GM12878 (cell line): Measurements from ENCODE around the gene FERMT3. TPM values are rescaled to one million over a fixed set of nuclear protein-coding genes. Genes with fewer than 3 reads are reported as not detected.

Source experiments
- ATAC-seq: fragments of 200-7000 bp; cut with Tn5 transposase; 3 replicates; pipeline ENCODE4 v1.9.1; 2020; ENCODE audit warnings: mild to moderate bottlenecking, moderate library complexity
- BruUV-seq: library from RNA; stranded (reverse); fragments of 400-500 nt; replicated peaks from 2 replicates; lab custom pipeline; 2021; lab: Mats Ljungman, UMichigan
- CTCF ChIA-PET: fragments of 300-600 bp; sonication (Branson Sonifier 250); formaldehyde crosslinking; extraction: SDS; loops from one replicate; lab custom pipeline; 2021; ENCODE audit warnings: inconsistent platforms; lab: Yijun Ruan, JAX
- POLR2A ChIA-PET: fragments of 350-600 bp; formaldehyde crosslinking; extraction: SDS; loops from one replicate; lab custom pipeline; 2021; ENCODE audit warnings: inconsistent platforms; lab: Charles Lee
- RAD21 ChIA-PET: fragments of 300-600 bp; sonication (Branson Sonifier 250); formaldehyde crosslinking; loops from one replicate; lab custom pipeline; 2023; ENCODE audit warnings: antibody characterized with exemption; ENCODE audit not compliant: unreplicated experiment; lab: Charles Lee
- SMC1A ChIA-PET: fragments of 300-600 bp; sonication (Branson Sonifier 250); formaldehyde crosslinking; loops from one replicate; lab custom pipeline; 2023; ENCODE audit not compliant: unreplicated experiment, uncharacterized antibody; lab: Charles Lee
- DNase-seq: peaks from one replicate; pipeline ENCODE4 v3.0.0-alpha.2; 2011; ENCODE audit warnings: low read depth, low spot score
- FAIRE-seq: peaks from 3 replicates; lab custom pipeline; 2011; peaks lifted over from hg19 to GRCh38; lab: Jason Lieb, UNC
- H2AFZ ChIP-seq: 2 replicates; pipeline ENCODE4 v1.6.0; 2011; ENCODE audit warnings: low read depth, low read length, control low read depth; ENCODE audit not compliant: control insufficient read depth
- H3K27ac ChIP-seq: 2 replicates; pipeline ENCODE4 v1.5.1; 2011; ENCODE audit warnings: control low read depth; ENCODE audit not compliant: control insufficient read depth, insufficient read depth
- H3K27me3 ChIP-seq, 2 experiments: replicated peaks in 1 of 2; 2 replicates each; pipeline versions ENCODE4 v1.6.0 to v1.6.1; 2011; ENCODE audit warnings: low read length in 1 of 2; ENCODE audit not compliant: control insufficient read depth in 2 of 2, insufficient read depth in 2 of 2
- H3K36me3 ChIP-seq, 2 experiments: 2 replicates each; pipeline ENCODE4 v1.5.1; 2011; ENCODE audit warnings: low read length in 1 of 2; ENCODE audit not compliant: control insufficient read depth in 2 of 2, insufficient read depth in 2 of 2
- H3K4me1 ChIP-seq: 2 replicates; pipeline ENCODE4 v1.6.1; 2011; ENCODE audit warnings: mild to moderate bottlenecking, low read length, moderate library complexity, mixed read lengths; ENCODE audit not compliant: control insufficient read depth, insufficient read depth
- H3K4me2 ChIP-seq: 2 replicates; pipeline ENCODE4 v1.6.0; 2011; ENCODE audit warnings: control low read depth; ENCODE audit not compliant: control insufficient read depth, insufficient read depth
- H3K4me3 ChIP-seq: fragments of 200-600 bp; sonication (generic); 2 replicates; pipeline ENCODE4 v1.5.1; 2016
- H3K79me2 ChIP-seq: 2 replicates; pipeline ENCODE4 v1.6.0; 2011; ENCODE audit warnings: low read length; ENCODE audit not compliant: control insufficient read depth, insufficient read depth
- H3K9ac ChIP-seq: 2 replicates; pipeline ENCODE4 v1.8.0; 2011; ENCODE audit warnings: low read length, control low read depth, mixed read lengths; ENCODE audit not compliant: control insufficient read depth, insufficient read depth
- H3K9me3 ChIP-seq: replicated peaks from 3 replicates; pipeline ENCODE4 v1.5.1; 2011; ENCODE audit warnings: mild to moderate bottlenecking, low read length; ENCODE audit not compliant: control insufficient read depth, insufficient read depth
- H4K20me1 ChIP-seq: 2 replicates; pipeline ENCODE4 v1.6.0; 2011; ENCODE audit not compliant: control insufficient read depth, insufficient read depth
- BMI1 ChIP-seq: fragments of 450-650 bp; IDR thresholded peaks from 2 replicates; pipeline ENCODE4 v1.6.1; 2016; ENCODE audit warnings: mild to moderate bottlenecking, moderate library complexity, borderline replicate concordance
- CREB1 ChIP-seq: IDR thresholded peaks from 2 replicates; pipeline ENCODE4 v1.6.1; 2012; ENCODE audit warnings: low read depth, mild to moderate bottlenecking, inconsistent platforms
- HCFC1 ChIP-seq: fragments of 150-350 bp; IDR thresholded peaks from 2 replicates; pipeline ENCODE4 v1.6.1; 2014; ENCODE audit warnings: low read length
- JUNB ChIP-seq: IDR thresholded peaks from 2 replicates; pipeline ENCODE4 v1.6.1; 2016; ENCODE audit warnings: antibody characterized with exemption, mild to moderate bottlenecking
- LARP7 ChIP-seq: fragments of 450-650 bp; IDR thresholded peaks from 2 replicates; pipeline ENCODE4 v1.6.1; 2017; ENCODE audit warnings: mild to moderate bottlenecking
- NBN ChIP-seq: fragments of 450-650 bp; IDR thresholded peaks from 2 replicates; pipeline ENCODE4 v1.6.1; 2016
- NFIC ChIP-seq: IDR thresholded peaks from 2 replicates; pipeline ENCODE4 v1.6.1; 2012; ENCODE audit warnings: low read depth, mild to moderate bottlenecking, inconsistent platforms, low read length, moderate library complexity
- POLR2A ChIP-seq: IDR thresholded peaks from 2 replicates; pipeline ENCODE4 v1.6.1; 2011; ENCODE audit warnings: low read depth, mild to moderate bottlenecking, low read length
- RAD21 ChIP-seq: IDR thresholded peaks from 2 replicates; pipeline ENCODE4 v1.6.1; 2011; ENCODE audit warnings: mild to moderate bottlenecking, low read depth, low read length, moderate library complexity; ENCODE audit not compliant: insufficient read depth
- ZNF207 ChIP-seq: fragments of 450-650 bp; IDR thresholded peaks from 2 replicates; pipeline ENCODE4 v1.6.1; 2014; ENCODE audit warnings: antibody characterized with exemption, mild to moderate bottlenecking, borderline replicate concordance
- whole genome bisulfite sequencing: methylation state at CpG from one replicate; pipeline ENCODE4 v1.1.6; 2016; ENCODE audit warnings: low lambda C conversion rate; ENCODE audit not compliant: insufficient replicate concordance, insufficient coverage; ENCODE audit errors: missing lambda C conversion rate; 5-methylcytosine and 5-hydroxymethylcytosine counted together
- in situ Hi-C: fragments of 300-500 bp; cut with MboI; formaldehyde crosslinking; loops from 9 replicates; pipeline ENCODE4 v1.14.3; 2018; ENCODE audit warnings: mixed read lengths
- intact Hi-C: fragments of 100-400 bp; cut with micrococcal nuclease; formaldehyde crosslinking; loops from one replicate; pipeline ENCODE4 v1.14.2; 2022; ENCODE audit not compliant: unreplicated experiment
- polyA plus RNA-seq, 11 experiments: library from polyadenylated mRNA; depleted of rRNA in 4 of 11; unstranded in 6 of 11; stranded (reverse) in 5 of 11; fragments of >200 nt; fragmentation: Nextera tagmentation in 4 of 11; fragmentation: Illumina TruSeq in 1 of 11; extraction: Ambion mirVana in 4 of 11; extraction: Trizol in 1 of 11; gene quantifications; 1 replicate in 1 of 11; 2 replicates in 10 of 11; pipeline versions ENCODE4 v1.2.1 to v1.2.3, GENCODE V29; 2011 to 2016; ENCODE audit warnings: inconsistent platforms in 2 of 11, missing spikeins in 2 of 11, low read depth in 1 of 11
- total RNA-seq, 4 experiments: library from RNA; depleted of rRNA in 3 of 4; stranded (reverse); fragments of >200 nt in 3 of 4; fragmentation: Illumina TruSeq in 1 of 4; extraction: Trizol in 1 of 4; gene quantifications; 2 replicates each; pipeline versions ENCODE4 v1.2.1 to v1.2.3, GENCODE V29; 2013 to 2021
- TF ChIP-seq, protein P1 (sequence below): IDR thresholded peaks from 2 replicates; pipeline ENCODE4 v1.6.1; 2011; ENCODE audit warnings: low read depth, low read length, improper control_type of control experiment, borderline replicate concordance
- TF ChIP-seq, protein P2 (sequence below): fragments of 450-650 bp; formaldehyde crosslinking; IDR thresholded peaks from 2 replicates; pipeline ENCODE4 v1.5.0; 2022; ENCODE audit warnings: mild to moderate bottlenecking, missing genetic modification characterization
- TF ChIP-seq, protein P3 (sequence below): fragments of 450-650 bp; conservative IDR thresholded peaks from 2 replicates; pipeline ENCODE4 v1.6.1; 2017; ENCODE audit warnings: mild to moderate bottlenecking, moderate library complexity

Gene FERMT3
- total and polyA plus RNA-seq, 10 of the 15 experiments (the other 5 are each of a cell fraction or from before 2014, with no cell fraction given), result 2.0 to 211 (median 114) TPM

DNA sequence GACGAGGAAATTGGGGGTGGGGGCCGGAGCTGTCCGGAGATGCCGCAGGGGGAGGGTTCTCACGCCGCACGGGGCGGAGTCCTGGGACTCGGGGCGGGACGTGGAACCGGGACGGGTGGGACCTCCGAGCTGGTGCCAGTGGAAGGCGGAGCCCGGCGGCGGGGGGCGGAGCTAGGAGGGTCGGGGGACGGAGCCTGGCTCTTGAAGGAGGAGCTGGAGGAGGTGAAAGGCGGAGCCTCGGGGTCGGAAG is 34.6 kb downstream of the FERMT3 start (continued):
- TF ChIP-seq, protein P1, sequence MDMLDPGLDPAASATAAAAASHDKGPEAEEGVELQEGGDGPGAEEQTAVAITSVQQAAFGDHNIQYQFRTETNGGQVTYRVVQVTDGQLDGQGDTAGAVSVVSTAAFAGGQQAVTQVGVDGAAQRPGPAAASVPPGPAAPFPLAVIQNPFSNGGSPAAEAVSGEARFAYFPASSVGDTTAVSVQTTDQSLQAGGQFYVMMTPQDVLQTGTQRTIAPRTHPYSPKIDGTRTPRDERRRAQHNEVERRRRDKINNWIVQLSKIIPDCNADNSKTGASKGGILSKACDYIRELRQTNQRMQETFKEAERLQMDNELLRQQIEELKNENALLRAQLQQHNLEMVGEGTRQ, result no peak
- TF ChIP-seq NFIC (no peak), CREB1 (no peak), POLR2A (peak; percentile 65; the same call in 1 of the 2 replicates), JUNB (no peak)
- TF ChIP-seq, all 136 proteins: peak for 2

DNA sequence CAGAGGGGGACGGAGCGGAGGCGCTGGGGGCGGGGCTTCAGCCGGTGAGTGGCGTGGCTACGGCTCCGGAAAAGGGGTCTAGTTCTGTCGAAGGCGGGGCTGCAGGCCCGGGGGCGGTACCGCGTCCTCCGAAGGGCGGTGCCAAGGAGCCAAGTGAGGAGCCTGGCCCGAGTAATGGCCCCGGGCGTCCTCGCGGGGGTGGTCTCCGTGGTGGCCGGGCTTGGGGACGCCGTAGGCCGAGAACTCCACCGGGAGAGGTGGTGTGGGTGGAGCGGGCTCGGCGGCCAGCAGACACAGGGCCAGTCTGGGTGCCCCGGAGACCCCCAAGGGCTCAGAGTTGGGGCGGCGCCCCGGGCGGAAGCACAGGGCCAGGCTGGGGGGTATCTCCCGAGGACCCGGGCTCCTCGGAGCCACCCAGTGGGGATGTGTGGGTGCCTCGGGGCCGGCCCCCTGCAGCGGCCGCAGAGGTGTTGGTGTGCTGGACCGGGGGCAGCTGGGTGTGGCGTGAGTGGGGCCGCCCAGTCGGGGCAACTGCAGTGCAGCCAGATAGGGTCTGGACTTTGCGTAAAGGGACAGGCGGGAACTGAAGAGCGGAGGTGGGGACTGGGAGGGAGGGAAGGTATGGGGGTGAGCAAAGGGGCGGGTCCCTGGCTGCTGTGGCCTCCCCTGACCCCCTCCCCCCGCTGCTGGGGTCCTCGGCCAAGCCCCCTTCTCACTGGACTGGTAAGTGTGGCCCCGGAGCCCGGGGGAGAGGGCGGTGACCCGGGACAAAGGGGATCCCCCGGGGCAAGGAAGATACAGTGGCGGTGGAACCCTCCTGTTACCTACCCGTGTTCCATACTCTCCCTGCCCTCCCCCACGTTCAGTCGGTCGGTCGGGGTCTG is 35.2 kb downstream of the FERMT3 start:
- Histone ChIP-seq H2AFZ (peak overlapping the region; percentile 60; the same call in 1 of the 2 replicates), H3K79me2 (peaks cover 38% of the 10 kb centered on the region), H3K4me3 (peak overlapping the region; percentile 89), H3K9me3 (no peaks in the 10 kb centered on the region), H3K36me3 (peaks cover 0 to 15% of the 10 kb centered on the region in 2 experiments; a peak in 2 of 4 replicates), H3K27me3 (no peaks in the 10 kb centered on the region), H3K27ac (peak overlapping the region; percentile 81), H3K4me2 (peak overlapping the region; percentile 88), H3K9ac (peak overlapping the region; percentile 74), H4K20me1 (no peaks in the 10 kb centered on the region), H3K4me1 (peaks cover 37% of the 10 kb centered on the region)
- RAD21 ChIA-PET, result interaction anchor here (0.7 to 8.6 kb wide), 11 partner anchors 9 to 77 kb away, joined by 3 to 104 read pairs (median 5); partner anchors contain the start of genes CATSPERZ, FERMT3, NUDT22 and PLCB3
- intact Hi-C loops, result loop anchor here (2.0 kb wide), 2 partner anchors 37 to 63 kb away; partner anchors contain the start of gene ESRRA
- ATAC-seq (peak; percentile 80), DNase-seq (no peak), FAIRE-seq (peak; percentile 90)
- in situ Hi-C loops, result loop anchor here (25.0 kb wide), 1 partner anchor 1621 kb away; the partner anchor contains the start of genes CFL1, EFEMP2 and MUS81
- SMC1A ChIA-PET, result interaction anchor here (0.9 to 5.0 kb wide), 3 partner anchors 15 to 63 kb away, joined by 3 to 40 read pairs (median 6); partner anchors contain the start of genes FERMT3, NUDT22 and TRPT1
- CTCF ChIA-PET, result interaction anchor here (0.6 to 6.2 kb wide), 17 partner anchors 9 to 90 kb away, joined by 3 to 66 read pairs (median 4); partner anchors contain the start of genes BAD, FERMT3, NUDT22 and PLCB3
- WGBS, result under 1% methylated on average over 56 of the region's 63 CpGs
- BruUV-seq, result TSS peak; percentile 81
- POLR2A ChIA-PET, result interaction anchor here (0.5 to 7.4 kb wide), 24 partner anchors 8 to 1570 kb away, joined by 3 to 82 read pairs (median 4); partner anchors contain the start of genes BAD, CATSPERZ, DNAJC4 and ESRRA
- TF ChIP-seq BMI1 (no peak), POLR2A (peak; percentile 70), NBN (0 out of 2 replicates have a peak, but pooled peaks have one; percentile 37), HCFC1 (peak; percentile 25; the same call in 1 of the 2 replicates), RAD21 (no peak), LARP7 (peak; percentile 90), ZNF207 (0 out of 2 replicates have a peak, but pooled peaks have one; percentile 56)
- TF ChIP-seq, protein P2, sequence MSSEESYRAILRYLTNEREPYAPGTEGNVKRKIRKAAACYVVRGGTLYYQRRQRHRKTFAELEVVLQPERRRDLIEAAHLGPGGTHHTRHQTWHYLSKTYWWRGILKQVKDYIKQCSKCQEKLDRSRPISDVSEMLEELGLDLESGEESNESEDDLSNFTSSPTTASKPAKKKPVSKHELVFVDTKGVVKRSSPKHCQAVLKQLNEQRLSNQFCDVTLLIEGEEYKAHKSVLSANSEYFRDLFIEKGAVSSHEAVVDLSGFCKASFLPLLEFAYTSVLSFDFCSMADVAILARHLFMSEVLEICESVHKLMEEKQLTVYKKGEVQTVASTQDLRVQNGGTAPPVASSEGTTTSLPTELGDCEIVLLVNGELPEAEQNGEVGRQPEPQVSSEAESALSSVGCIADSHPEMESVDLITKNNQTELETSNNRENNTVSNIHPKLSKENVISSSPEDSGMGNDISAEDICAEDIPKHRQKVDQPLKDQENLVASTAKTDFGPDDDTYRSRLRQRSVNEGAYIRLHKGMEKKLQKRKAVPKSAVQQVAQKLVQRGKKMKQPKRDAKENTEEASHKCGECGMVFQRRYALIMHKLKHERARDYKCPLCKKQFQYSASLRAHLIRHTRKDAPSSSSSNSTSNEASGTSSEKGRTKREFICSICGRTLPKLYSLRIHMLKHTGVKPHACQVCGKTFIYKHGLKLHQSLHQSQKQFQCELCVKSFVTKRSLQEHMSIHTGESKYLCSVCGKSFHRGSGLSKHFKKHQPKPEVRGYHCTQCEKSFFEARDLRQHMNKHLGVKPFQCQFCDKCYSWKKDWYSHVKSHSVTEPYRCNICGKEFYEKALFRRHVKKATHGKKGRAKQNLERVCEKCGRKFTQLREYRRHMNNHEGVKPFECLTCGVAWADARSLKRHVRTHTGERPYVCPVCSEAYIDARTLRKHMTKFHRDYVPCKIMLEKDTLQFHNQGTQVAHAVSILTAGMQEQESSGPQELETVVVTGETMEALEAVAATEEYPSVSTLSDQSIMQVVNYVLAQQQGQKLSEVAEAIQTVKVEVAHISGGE (CRISPR knock-in tag), result peak; percentile 58
- TF ChIP-seq, protein P3, sequence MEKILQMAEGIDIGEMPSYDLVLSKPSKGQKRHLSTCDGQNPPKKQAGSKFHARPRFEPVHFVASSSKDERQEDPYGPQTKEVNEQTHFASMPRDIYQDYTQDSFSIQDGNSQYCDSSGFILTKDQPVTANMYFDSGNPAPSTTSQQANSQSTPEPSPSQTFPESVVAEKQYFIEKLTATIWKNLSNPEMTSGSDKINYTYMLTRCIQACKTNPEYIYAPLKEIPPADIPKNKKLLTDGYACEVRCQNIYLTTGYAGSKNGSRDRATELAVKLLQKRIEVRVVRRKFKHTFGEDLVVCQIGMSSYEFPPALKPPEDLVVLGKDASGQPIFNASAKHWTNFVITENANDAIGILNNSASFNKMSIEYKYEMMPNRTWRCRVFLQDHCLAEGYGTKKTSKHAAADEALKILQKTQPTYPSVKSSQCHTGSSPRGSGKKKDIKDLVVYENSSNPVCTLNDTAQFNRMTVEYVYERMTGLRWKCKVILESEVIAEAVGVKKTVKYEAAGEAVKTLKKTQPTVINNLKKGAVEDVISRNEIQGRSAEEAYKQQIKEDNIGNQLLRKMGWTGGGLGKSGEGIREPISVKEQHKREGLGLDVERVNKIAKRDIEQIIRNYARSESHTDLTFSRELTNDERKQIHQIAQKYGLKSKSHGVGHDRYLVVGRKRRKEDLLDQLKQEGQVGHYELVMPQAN, result peak; percentile 70; the same call in 1 of the 2 replicates
